CD4-positive, alpha-beta memory T cell (primary cell): ENCODE measurements around the gene PWWP2B. TPM values are rescaled to one million over a fixed set of nuclear protein-coding genes. Genes with fewer than 3 reads are reported as not detected.
A peak's percentile ranks its signal among the peaks of the same experiment; 100 is the strongest.

ENCODE experiments used
- CTCF ChIA-PET: fragments of 350-600 bp; sonication (Branson Sonifier 250); formaldehyde crosslinking; loops from one replicate; lab custom pipeline; 2021; ENCODE audit warnings: inconsistent platforms; ENCODE audit not compliant: partially characterized antibody; lab: Charles Lee
- POLR2A ChIA-PET: fragments of 350-600 bp; sonication (Branson Sonifier 250); formaldehyde crosslinking; loops from one replicate; lab custom pipeline; 2021; ENCODE audit not compliant: partially characterized antibody; lab: Charles Lee
- DNase-seq, 5 donors: peaks; one replicate each; pipeline versions ENCODE4 v3.0.0 to v3.0.0-alpha.2; 2020 to 2022; ENCODE audit warnings: mixed read lengths in 1 of 5
- H3K27ac ChIP-seq: one replicate; pipeline ENCODE4 v1.7.0; 2013; ENCODE audit warnings: low read depth, low read length
- H3K27me3 ChIP-seq: 2 replicates; pipeline ENCODE4 v1.7.0; 2013; ENCODE audit warnings: mild to moderate bottlenecking, low read length, moderate library complexity; ENCODE audit not compliant: insufficient read depth
- H3K36me3 ChIP-seq: 2 replicates; pipeline ENCODE4 v1.7.0; 2013; ENCODE audit warnings: mild to moderate bottlenecking, low read length, moderate library complexity; ENCODE audit not compliant: insufficient read depth
- H3K4me1 ChIP-seq: 2 replicates; pipeline ENCODE4 v1.7.0; 2013; ENCODE audit warnings: mild to moderate bottlenecking, low read length, moderate library complexity; ENCODE audit not compliant: insufficient read depth
- H3K4me3 ChIP-seq, 2 donors: one replicate each; pipeline ENCODE4 v1.7.0; 2013; ENCODE audit warnings: low read length in 2 of 2, mild to moderate bottlenecking in 1 of 2
- H3K9me3 ChIP-seq, 2 donors: one replicate each; pipeline ENCODE4 v1.7.0; 2013; ENCODE audit warnings: low read length in 2 of 2, control low read depth in 1 of 2; ENCODE audit not compliant: control insufficient read depth in 1 of 2
- H3K27ac Mint-ChIP-seq, 7 donors: one replicate each; pipeline ENCODE4 v1.8.0; 2020 to 2021; ENCODE audit warnings: mixed read lengths in 7 of 7, mild to moderate bottlenecking in 6 of 7, inconsistent platforms in 3 of 7, moderate library complexity in 3 of 7
- H3K27me3 Mint-ChIP-seq, 2 donors: one replicate each; pipeline ENCODE4 v1.8.0; 2020 to 2021; ENCODE audit warnings: mixed read lengths in 2 of 2
- H3K36me3 Mint-ChIP-seq, 2 donors: one replicate each; pipeline ENCODE4 v1.8.0; 2020 to 2021; ENCODE audit warnings: mixed read lengths in 2 of 2, inconsistent platforms in 1 of 2, mild to moderate bottlenecking in 1 of 2
- H3K4me1 Mint-ChIP-seq, 4 donors: one replicate each; pipeline ENCODE4 v1.8.0; 2020 to 2021; ENCODE audit warnings: mixed read lengths in 4 of 4, mild to moderate bottlenecking in 1 of 4
- H3K4me3 Mint-ChIP-seq, 8 donors: one replicate each; pipeline ENCODE4 v1.8.0; 2020 to 2021; ENCODE audit warnings: mixed read lengths in 8 of 8, mild to moderate bottlenecking in 7 of 8, moderate library complexity in 6 of 8, inconsistent platforms in 3 of 8
- H3K9me3 Mint-ChIP-seq, 8 donors: one replicate each; pipeline ENCODE4 v1.8.0; 2020 to 2021; ENCODE audit warnings: mixed read lengths in 8 of 8, mild to moderate bottlenecking in 5 of 8, inconsistent platforms in 3 of 8, moderate library complexity in 1 of 8
- intact Hi-C: fragments of 100-400 bp; cut with micrococcal nuclease; formaldehyde crosslinking; loops from one replicate; pipeline ENCODE4 v1.15.1; 2023
- polyA plus RNA-seq, 2 donors: library from polyadenylated mRNA; unstranded; fragments of 300-500 nt; fragmentation: Illumina TruSeq; gene quantifications; one replicate each; pipeline ENCODE4 v1.2.3, GENCODE V29; 2021
- total RNA-seq, 2 experiments: library from RNA; stranded (reverse); gene quantifications; one replicate each; pipeline ENCODE4 v1.2.3, GENCODE V29; 2021

PWWP2B gene
- total and polyA plus RNA-seq, 4 experiments from 2014 or later: 0.92 to 9.9 (median 6.3) TPM

GRCh38 chr10:132454296-132455198, 57.5 kb downstream of the PWWP2B start:
- Histone ChIP-seq H3K36me3 (no peaks in the 10 kb centered on the region), H3K4me3 (no peak overlapping the region), H3K9me3 (no peaks in the 10 kb centered on the region), H3K27me3 (no peaks in the 10 kb centered on the region), H3K4me1 (peaks cover 26% of the 10 kb centered on the region), H3K27ac (no peak overlapping the region)
- POLR2A ChIA-PET: no interaction called here
- Mint-ChIP-seq H3K4me3 (no peak overlapping the region), H3K27me3 (no peaks in the 10 kb centered on the region), H3K4me1 (peaks cover 4 to 31% (median 11%) of the 10 kb centered on the region in 4 donors), H3K36me3 (no peaks in the 10 kb centered on the region), H3K27ac (peak overlapping the region in 4 of 7 donors; percentile 17 to 76 (median 42)), H3K9me3 (no peaks in the 10 kb centered on the region)
- no peak for DNase-seq
- intact Hi-C loops: loop anchor here (5.0 kb wide), 1 partner anchor 552 kb away; the partner anchor contains the start of gene PPP2R2D
- CTCF ChIA-PET: interaction anchor here (0.6 to 2.5 kb wide), 11 partner anchors 8 to 184 kb away, joined by 3 to 21 read pairs (median 4); no protein-coding TSS in a partner anchor

DNA sequence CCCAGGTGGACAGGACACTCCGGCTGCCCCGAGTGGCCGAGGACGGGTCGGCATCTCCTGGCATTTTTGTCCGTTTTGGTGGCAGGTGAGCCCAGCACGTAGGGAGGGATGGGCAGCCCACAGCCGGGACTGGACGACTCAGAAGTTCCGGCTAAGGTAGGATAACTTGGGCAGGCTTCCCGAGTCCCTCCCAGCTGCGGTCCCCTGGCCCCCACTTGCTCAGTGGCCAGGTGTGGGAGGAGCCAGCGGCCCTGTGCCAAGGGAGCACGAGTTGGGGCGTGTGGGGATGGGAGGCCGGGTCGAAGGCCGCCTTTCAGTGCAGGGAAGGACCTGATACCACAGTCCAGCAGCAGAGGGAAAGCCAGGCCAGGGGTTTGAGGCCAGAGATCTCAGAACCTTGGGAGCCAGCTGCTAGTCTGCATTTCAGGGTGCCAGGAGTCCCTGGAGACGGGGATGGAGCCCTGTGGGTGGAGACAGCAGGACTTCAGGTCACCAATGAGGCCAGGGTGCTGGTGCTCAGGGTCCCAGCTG, 58.5 kb downstream of the PWWP2B start:
- no peak for DNase-seq

GRCh38 chr10:132455986-132456847, 59.2 kb downstream of the PWWP2B start:
- ChIA-PET CTCF (interaction anchor here (0.5 to 1.7 kb wide), 5 partner anchors 9 to 180 kb away, joined by 3 to 6 read pairs (median 4); no protein-coding TSS in a partner anchor), POLR2A (no interaction called here)
- Mint-ChIP-seq H3K4me3 (no peak overlapping the region), H3K36me3 (no peaks in the 10 kb centered on the region), H3K9me3 (no peaks in the 10 kb centered on the region), H3K27ac (no peak overlapping the region), H3K4me1 (peaks cover 4 to 21% (median 11%) of the 10 kb centered on the region in 4 donors), H3K27me3 (no peaks in the 10 kb centered on the region)
- Histone ChIP-seq H3K27ac (no peak overlapping the region), H3K27me3 (no peaks in the 10 kb centered on the region), H3K4me1 (peaks cover 23% of the 10 kb centered on the region), H3K9me3 (no peaks in the 10 kb centered on the region), H3K4me3 (no peak overlapping the region), H3K36me3 (no peaks in the 10 kb centered on the region)
- intact Hi-C loops: no loop called here
- no peak for DNase-seq

More for the DNA sequence above, 58.5 kb downstream of the PWWP2B start:
- H3K4me3 ChIP-seq: no peak overlapping the region
- no peak overlapping the region for H3K27ac ChIP-seq
- H3K9me3 Mint-ChIP-seq: no peaks in the 10 kb centered on the region
- no peaks in the 10 kb centered on the region for H3K9me3 ChIP-seq
- H3K4me1 Mint-ChIP-seq: peaks cover 4 to 26% (median 11%) of the 10 kb centered on the region in 4 donors
- peaks cover 26% of the 10 kb centered on the region for H3K4me1 ChIP-seq
- H3K27ac Mint-ChIP-seq: peak overlapping the region in 1 of 7 donors; percentile 76
- no peaks in the 10 kb centered on the region for H3K27me3 Mint-ChIP-seq
- no peaks in the 10 kb centered on the region for H3K36me3 Mint-ChIP-seq
- H3K36me3 ChIP-seq: no peaks in the 10 kb centered on the region
- POLR2A ChIA-PET: no interaction called here
- CTCF ChIA-PET: interaction anchor here (0.5 to 2.5 kb wide), 9 partner anchors 9 to 183 kb away, joined by 3 to 21 read pairs (median 4); no protein-coding TSS in a partner anchor
- intact Hi-C loops: no loop called here
- no peak overlapping the region for H3K4me3 Mint-ChIP-seq
- no peaks in the 10 kb centered on the region for H3K27me3 ChIP-seq

DNA sequence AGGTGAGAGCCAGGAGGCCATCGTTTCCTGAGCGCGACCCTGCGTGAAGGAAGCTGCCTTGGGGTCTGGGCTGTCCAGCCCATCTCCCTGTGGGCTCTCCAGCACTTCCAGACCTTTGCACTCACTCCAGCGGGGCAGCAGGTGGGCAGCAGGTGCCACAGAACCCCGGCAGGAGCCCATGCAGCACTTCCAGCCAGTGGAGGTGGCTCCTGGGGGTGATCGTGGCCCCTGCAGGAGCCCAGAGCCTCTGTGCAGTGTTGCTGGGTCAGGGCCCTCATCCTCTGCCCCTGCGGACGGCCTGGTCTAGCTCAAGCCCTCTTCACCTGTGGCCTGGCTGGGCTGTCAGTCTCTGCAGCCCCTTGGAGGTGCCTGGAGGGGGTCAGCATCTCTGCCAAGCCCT, 59.9 kb downstream of the PWWP2B start:
- Histone ChIP-seq H3K4me3 (no peak overlapping the region), H3K27me3 (no peaks in the 10 kb centered on the region), H3K36me3 (no peaks in the 10 kb centered on the region), H3K9me3 (no peaks in the 10 kb centered on the region), H3K27ac (no peak overlapping the region), H3K4me1 (peaks cover 16% of the 10 kb centered on the region)
- no peaks in the 10 kb centered on the region for H3K27me3 Mint-ChIP-seq
- intact Hi-C loops: no loop called here
- CTCF ChIA-PET: interaction anchor here (1.2 to 1.4 kb wide), 2 partner anchors 93 to 179 kb away, joined by 3 to 4 read pairs; no protein-coding TSS in a partner anchor
- H3K9me3 Mint-ChIP-seq: no peaks in the 10 kb centered on the region
- H3K4me3 Mint-ChIP-seq: no peak overlapping the region
- H3K36me3 Mint-ChIP-seq: no peaks in the 10 kb centered on the region
- peaks cover 1 to 14% (median 6%) of the 10 kb centered on the region in 4 donors for H3K4me1 Mint-ChIP-seq
- DNase-seq: no peak
- no peak overlapping the region for H3K27ac Mint-ChIP-seq
- POLR2A ChIA-PET: no interaction called here

GRCh38 chr10:132457328-132458070, 60.5 kb downstream of the PWWP2B start:
- H3K9me3 ChIP-seq: no peaks in the 10 kb centered on the region
- no peaks in the 10 kb centered on the region for H3K27me3 Mint-ChIP-seq
- no peaks in the 10 kb centered on the region for H3K27me3 ChIP-seq
- ChIA-PET CTCF (interaction anchor here (1.2 to 6.0 kb wide), 4 partner anchors 11 to 181 kb away, joined by 4 to 26 read pairs (median 4); no protein-coding TSS in a partner anchor), POLR2A (no interaction called here)
- H3K9me3 Mint-ChIP-seq: no peaks in the 10 kb centered on the region
- H3K4me3 ChIP-seq: no peak overlapping the region
- H3K4me3 Mint-ChIP-seq: no peak overlapping the region
- peaks cover 10% of the 10 kb centered on the region for H3K4me1 ChIP-seq
- intact Hi-C loops: no loop called here
- H3K4me1 Mint-ChIP-seq: peaks cover 0 to 10% (median 3%) of the 10 kb centered on the region in 4 donors
- no peaks in the 10 kb centered on the region for H3K36me3 ChIP-seq
- H3K36me3 Mint-ChIP-seq: no peaks in the 10 kb centered on the region
- no peak overlapping the region for H3K27ac Mint-ChIP-seq
- H3K27ac ChIP-seq: no peak overlapping the region
- no peak for DNase-seq

GRCh38 chr10:132458071-132458585, 61.1 kb downstream of the PWWP2B start:
- no peak for DNase-seq
- Histone ChIP-seq H3K27ac (no peak overlapping the region), H3K4me3 (no peak overlapping the region), H3K36me3 (no peaks in the 10 kb centered on the region), H3K27me3 (no peaks in the 10 kb centered on the region), H3K9me3 (no peaks in the 10 kb centered on the region), H3K4me1 (peaks cover 5% of the 10 kb centered on the region)
- H3K4me1 Mint-ChIP-seq: peaks cover 0 to 4% (median 0%) of the 10 kb centered on the region in 4 donors
- ChIA-PET CTCF (interaction anchor here (1.2 to 6.0 kb wide), 6 partner anchors 11 to 190 kb away, joined by 3 to 26 read pairs (median 7); no protein-coding TSS in a partner anchor), POLR2A (no interaction called here)
- H3K27me3 Mint-ChIP-seq: no peaks in the 10 kb centered on the region
- no peaks in the 10 kb centered on the region for H3K9me3 Mint-ChIP-seq
- no peaks in the 10 kb centered on the region for H3K36me3 Mint-ChIP-seq
- intact Hi-C loops: no loop called here
- H3K27ac Mint-ChIP-seq: no peak overlapping the region
- H3K4me3 Mint-ChIP-seq: no peak overlapping the region
